HepG2 (cell line): Measurements from ENCODE around the gene LSM14B. TPM values are rescaled to one million over a fixed set of nuclear protein-coding genes. Genes with fewer than 3 reads are reported as not detected.

Source experiments
- BHLHE40 ChIP-seq: IDR thresholded peaks from 2 replicates; pipeline ENCODE4 v1.6.1; 2011; ENCODE audit warnings: low read length, improper control_type of control experiment
- FOXP1 ChIP-seq, 2 experiments: fragments of 450-650 bp in 1 of 2; IDR thresholded peaks; 2 replicates each; pipeline ENCODE4 v1.6.1; 2017 to 2018; ENCODE audit warnings: antibody characterized with exemption in 1 of 2
- IRF2 ChIP-seq: IDR thresholded peaks from 2 replicates; pipeline ENCODE4 v1.6.1; 2018; ENCODE audit warnings: missing genetic modification reagents, missing compliant biosample characterization
- KDM3A ChIP-seq: IDR thresholded peaks from 2 replicates; pipeline ENCODE4 v1.6.1; 2018; ENCODE audit warnings: low read depth, missing compliant biosample characterization
- MXI1 ChIP-seq: IDR thresholded peaks from 3 replicates; pipeline ENCODE4 v1.6.1; 2012; ENCODE audit warnings: low read depth, low read length, inconsistent platforms, borderline replicate concordance
- RFX5 ChIP-seq: IDR thresholded peaks from 2 replicates; pipeline ENCODE4 v1.6.1; 2011; ENCODE audit warnings: low read depth, low read length, improper control_type of control experiment
- SALL1 ChIP-seq: sonication (generic); formaldehyde crosslinking; IDR thresholded peaks from 2 replicates; pipeline ENCODE4 v1.8.0; 2022; ENCODE audit warnings: mild to moderate bottlenecking, missing genetic modification reagents
- STAT5B ChIP-seq: sonication (generic); formaldehyde crosslinking; IDR thresholded peaks from 2 replicates; pipeline ENCODE4 v1.4.0; 2020; ENCODE audit warnings: missing genetic modification reagents
- TOPORS ChIP-seq: sonication (generic); formaldehyde crosslinking; IDR thresholded peaks from 2 replicates; pipeline ENCODE4 v1.8.0; 2023; ENCODE audit warnings: mild to moderate bottlenecking, missing genetic modification reagents
- ZNF12 ChIP-seq: sonication (generic); formaldehyde crosslinking; IDR thresholded peaks from 2 replicates; pipeline ENCODE4 v1.5.0; 2020; ENCODE audit warnings: missing genetic modification reagents
- ZNF678 ChIP-seq: sonication (generic); formaldehyde crosslinking; IDR thresholded peaks from 2 replicates; pipeline ENCODE4 v1.4.0; 2020; ENCODE audit warnings: mild to moderate bottlenecking, missing genetic modification reagents
- polyA plus RNA-seq, 8 experiments: library from polyadenylated mRNA; depleted of rRNA in 3 of 8; stranded (reverse) in 7 of 8; unstranded in 1 of 8; fragments of >200 nt; fragmentation: Illumina TruSeq in 4 of 8; extraction: Trizol in 4 of 8; gene quantifications; 2 replicates each; pipeline versions ENCODE4 v1.2.1 to v1.2.3, GENCODE V29; 2011 to 2016; ENCODE audit warnings: low read depth in 4 of 8, missing spikeins in 1 of 8, mixed read lengths in 1 of 8; ENCODE audit not compliant: insufficient read depth in 1 of 8
- total RNA-seq, 5 experiments: library from RNA; depleted of rRNA; stranded (reverse); fragments of >200 nt; fragmentation: Illumina TruSeq; extraction: Trizol; gene quantifications; 2 replicates each; pipeline ENCODE4 v1.2.3, GENCODE V29; 2016; ENCODE audit warnings: low read depth in 1 of 5
- TF ChIP-seq, protein P1 (sequence below): sonication (generic); formaldehyde crosslinking; IDR thresholded peaks from 2 replicates; pipeline ENCODE4 v1.9.0; 2021; ENCODE audit warnings: missing genetic modification reagents, mild to moderate bottlenecking, borderline replicate concordance
- TF ChIP-seq, protein P2 (sequence below): sonication (generic); formaldehyde crosslinking; IDR thresholded peaks from 2 replicates; pipeline ENCODE4 v1.4.0; 2020; ENCODE audit warnings: mild to moderate bottlenecking, missing genetic modification reagents
- TF ChIP-seq, protein P3 (sequence below): sonication (generic); formaldehyde crosslinking; IDR thresholded peaks from 2 replicates; pipeline ENCODE4 v1.5.1; 2020; ENCODE audit warnings: missing genetic modification reagents, mild to moderate bottlenecking, borderline replicate concordance
- TF ChIP-seq, protein P4 (sequence below): sonication (generic); formaldehyde crosslinking; IDR thresholded peaks from 2 replicates; pipeline ENCODE4 v1.4.0; 2020; ENCODE audit warnings: missing genetic modification reagents

LSM14B gene
- total and polyA plus RNA-seq, 2 of the 13 experiments (the other 11 are each of a cell fraction or from before 2014, with no cell fraction given), result 43.3 to 79.2 TPM

DNA sequence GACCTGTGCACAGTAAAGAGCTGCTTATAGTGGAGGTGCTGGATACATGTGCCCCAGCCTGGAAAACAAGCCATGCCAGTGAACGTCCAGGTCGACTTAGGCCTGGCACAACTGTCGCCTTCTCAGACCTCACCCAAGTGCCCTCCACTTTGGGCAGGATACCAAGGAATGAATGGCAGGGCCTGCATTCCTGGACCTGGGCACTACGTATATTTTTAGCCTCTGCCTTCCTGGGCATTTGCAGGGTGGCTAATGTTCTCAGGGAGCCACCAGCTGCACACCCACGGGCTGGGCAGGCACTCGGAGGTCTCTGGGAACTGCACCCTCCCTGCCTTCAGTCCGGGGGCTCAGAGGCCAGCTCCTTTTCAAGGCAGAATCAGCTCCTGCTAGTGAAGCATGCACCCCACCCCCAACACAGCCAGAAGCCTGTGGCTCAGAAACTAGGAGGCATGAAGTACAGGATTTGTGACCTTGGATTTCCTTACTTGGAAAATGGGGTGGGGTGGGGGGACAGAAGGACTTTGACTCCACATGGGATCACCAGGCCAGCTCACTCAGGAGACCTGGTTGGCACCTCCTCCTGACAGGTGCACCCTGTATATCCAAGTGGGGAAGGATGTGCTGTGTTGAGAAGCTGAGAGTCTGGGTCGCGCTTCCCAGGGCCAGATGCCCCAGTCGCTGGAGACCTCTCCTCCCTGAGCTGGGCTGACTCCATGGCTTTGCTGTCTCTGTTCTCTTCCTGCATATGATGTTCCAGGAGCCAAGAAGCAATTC is 2.5 kb upstream of the LSM14B start (continued):
- TF ChIP-seq FOXP1 (IDR thresholded peaks at IDR 0.05) (no peak), FOXP1 (CRISPR knock-in tag; IDR thresholded peaks at IDR 0.05) (peak; percentile 37; the same call in 1 of the 2 replicates), TOPORS (CRISPR knock-in tag) (no peak; the same call in 1 of the 2 replicates), SALL1 (peak; percentile 81), ZNF678 (CRISPR knock-in tag) (no peak), KDM3A (CRISPR knock-in tag) (no peak), IRF2 (CRISPR knock-in tag) (no peak), RFX5 (peak; percentile 54; the same call in 1 of the 2 replicates), BHLHE40 (peak; percentile 52), STAT5B (CRISPR knock-in tag) (no peak), MXI1 (peak; percentile 69; the same call in 1 of the 3 replicates), ZNF12 (no peak)
- TF ChIP-seq, protein P1, sequence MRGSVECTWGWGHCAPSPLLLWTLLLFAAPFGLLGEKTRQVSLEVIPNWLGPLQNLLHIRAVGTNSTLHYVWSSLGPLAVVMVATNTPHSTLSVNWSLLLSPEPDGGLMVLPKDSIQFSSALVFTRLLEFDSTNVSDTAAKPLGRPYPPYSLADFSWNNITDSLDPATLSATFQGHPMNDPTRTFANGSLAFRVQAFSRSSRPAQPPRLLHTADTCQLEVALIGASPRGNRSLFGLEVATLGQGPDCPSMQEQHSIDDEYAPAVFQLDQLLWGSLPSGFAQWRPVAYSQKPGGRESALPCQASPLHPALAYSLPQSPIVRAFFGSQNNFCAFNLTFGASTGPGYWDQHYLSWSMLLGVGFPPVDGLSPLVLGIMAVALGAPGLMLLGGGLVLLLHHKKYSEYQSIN (CRISPR knock-in tag), result no peak
- TF ChIP-seq, protein P2, sequence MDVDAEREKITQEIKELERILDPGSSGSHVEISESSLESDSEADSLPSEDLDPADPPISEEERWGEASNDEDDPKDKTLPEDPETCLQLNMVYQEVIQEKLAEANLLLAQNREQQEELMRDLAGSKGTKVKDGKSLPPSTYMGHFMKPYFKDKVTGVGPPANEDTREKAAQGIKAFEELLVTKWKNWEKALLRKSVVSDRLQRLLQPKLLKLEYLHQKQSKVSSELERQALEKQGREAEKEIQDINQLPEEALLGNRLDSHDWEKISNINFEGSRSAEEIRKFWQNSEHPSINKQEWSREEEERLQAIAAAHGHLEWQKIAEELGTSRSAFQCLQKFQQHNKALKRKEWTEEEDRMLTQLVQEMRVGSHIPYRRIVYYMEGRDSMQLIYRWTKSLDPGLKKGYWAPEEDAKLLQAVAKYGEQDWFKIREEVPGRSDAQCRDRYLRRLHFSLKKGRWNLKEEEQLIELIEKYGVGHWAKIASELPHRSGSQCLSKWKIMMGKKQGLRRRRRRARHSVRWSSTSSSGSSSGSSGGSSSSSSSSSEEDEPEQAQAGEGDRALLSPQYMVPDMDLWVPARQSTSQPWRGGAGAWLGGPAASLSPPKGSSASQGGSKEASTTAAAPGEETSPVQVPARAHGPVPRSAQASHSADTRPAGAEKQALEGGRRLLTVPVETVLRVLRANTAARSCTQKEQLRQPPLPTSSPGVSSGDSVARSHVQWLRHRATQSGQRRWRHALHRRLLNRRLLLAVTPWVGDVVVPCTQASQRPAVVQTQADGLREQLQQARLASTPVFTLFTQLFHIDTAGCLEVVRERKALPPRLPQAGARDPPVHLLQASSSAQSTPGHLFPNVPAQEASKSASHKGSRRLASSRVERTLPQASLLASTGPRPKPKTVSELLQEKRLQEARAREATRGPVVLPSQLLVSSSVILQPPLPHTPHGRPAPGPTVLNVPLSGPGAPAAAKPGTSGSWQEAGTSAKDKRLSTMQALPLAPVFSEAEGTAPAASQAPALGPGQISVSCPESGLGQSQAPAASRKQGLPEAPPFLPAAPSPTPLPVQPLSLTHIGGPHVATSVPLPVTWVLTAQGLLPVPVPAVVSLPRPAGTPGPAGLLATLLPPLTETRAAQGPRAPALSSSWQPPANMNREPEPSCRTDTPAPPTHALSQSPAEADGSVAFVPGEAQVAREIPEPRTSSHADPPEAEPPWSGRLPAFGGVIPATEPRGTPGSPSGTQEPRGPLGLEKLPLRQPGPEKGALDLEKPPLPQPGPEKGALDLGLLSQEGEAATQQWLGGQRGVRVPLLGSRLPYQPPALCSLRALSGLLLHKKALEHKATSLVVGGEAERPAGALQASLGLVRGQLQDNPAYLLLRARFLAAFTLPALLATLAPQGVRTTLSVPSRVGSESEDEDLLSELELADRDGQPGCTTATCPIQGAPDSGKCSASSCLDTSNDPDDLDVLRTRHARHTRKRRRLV (CRISPR knock-in tag), result no peak
- TF ChIP-seq, protein P3, sequence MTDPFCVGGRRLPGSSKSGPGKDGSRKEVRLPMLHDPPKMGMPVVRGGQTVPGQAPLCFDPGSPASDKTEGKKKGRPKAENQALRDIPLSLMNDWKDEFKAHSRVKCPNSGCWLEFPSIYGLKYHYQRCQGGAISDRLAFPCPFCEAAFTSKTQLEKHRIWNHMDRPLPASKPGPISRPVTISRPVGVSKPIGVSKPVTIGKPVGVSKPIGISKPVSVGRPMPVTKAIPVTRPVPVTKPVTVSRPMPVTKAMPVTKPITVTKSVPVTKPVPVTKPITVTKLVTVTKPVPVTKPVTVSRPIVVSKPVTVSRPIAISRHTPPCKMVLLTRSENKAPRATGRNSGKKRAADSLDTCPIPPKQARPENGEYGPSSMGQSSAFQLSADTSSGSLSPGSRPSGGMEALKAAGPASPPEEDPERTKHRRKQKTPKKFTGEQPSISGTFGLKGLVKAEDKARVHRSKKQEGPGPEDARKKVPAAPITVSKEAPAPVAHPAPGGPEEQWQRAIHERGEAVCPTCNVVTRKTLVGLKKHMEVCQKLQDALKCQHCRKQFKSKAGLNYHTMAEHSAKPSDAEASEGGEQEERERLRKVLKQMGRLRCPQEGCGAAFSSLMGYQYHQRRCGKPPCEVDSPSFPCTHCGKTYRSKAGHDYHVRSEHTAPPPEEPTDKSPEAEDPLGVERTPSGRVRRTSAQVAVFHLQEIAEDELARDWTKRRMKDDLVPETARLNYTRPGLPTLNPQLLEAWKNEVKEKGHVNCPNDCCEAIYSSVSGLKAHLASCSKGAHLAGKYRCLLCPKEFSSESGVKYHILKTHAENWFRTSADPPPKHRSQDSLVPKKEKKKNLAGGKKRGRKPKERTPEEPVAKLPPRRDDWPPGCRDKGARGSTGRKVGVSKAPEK (CRISPR knock-in tag), result no peak
- TF ChIP-seq, protein P4, sequence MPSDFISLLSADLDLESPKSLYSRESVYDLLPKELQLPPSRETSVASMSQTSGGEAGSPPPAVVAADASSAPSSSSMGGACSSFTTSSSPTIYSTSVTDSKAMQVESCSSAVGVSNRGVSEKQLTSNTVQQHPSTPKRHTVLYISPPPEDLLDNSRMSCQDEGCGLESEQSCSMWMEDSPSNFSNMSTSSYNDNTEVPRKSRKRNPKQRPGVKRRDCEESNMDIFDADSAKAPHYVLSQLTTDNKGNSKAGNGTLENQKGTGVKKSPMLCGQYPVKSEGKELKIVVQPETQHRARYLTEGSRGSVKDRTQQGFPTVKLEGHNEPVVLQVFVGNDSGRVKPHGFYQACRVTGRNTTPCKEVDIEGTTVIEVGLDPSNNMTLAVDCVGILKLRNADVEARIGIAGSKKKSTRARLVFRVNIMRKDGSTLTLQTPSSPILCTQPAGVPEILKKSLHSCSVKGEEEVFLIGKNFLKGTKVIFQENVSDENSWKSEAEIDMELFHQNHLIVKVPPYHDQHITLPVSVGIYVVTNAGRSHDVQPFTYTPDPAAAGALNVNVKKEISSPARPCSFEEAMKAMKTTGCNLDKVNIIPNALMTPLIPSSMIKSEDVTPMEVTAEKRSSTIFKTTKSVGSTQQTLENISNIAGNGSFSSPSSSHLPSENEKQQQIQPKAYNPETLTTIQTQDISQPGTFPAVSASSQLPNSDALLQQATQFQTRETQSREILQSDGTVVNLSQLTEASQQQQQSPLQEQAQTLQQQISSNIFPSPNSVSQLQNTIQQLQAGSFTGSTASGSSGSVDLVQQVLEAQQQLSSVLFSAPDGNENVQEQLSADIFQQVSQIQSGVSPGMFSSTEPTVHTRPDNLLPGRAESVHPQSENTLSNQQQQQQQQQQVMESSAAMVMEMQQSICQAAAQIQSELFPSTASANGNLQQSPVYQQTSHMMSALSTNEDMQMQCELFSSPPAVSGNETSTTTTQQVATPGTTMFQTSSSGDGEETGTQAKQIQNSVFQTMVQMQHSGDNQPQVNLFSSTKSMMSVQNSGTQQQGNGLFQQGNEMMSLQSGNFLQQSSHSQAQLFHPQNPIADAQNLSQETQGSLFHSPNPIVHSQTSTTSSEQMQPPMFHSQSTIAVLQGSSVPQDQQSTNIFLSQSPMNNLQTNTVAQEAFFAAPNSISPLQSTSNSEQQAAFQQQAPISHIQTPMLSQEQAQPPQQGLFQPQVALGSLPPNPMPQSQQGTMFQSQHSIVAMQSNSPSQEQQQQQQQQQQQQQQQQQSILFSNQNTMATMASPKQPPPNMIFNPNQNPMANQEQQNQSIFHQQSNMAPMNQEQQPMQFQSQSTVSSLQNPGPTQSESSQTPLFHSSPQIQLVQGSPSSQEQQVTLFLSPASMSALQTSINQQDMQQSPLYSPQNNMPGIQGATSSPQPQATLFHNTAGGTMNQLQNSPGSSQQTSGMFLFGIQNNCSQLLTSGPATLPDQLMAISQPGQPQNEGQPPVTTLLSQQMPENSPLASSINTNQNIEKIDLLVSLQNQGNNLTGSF (CRISPR knock-in tag), result no peak
